Lower lobe of right lung (tissue), 2 donors: ENCODE results near the gene AP3S2. TPM values are rescaled to one million over a fixed set of nuclear protein-coding genes. Genes with fewer than 3 reads are reported as not detected.

Experiments
- ATAC-seq, 2 donors: fragments of 200-7000 bp; cut with Tn5 transposase; one replicate each; pipeline ENCODE4 v1.9.1; 2020 to 2022; ENCODE audit warnings: mild to moderate bottlenecking in 2 of 2, moderate library complexity in 2 of 2
- DNase-seq: peaks from one replicate; pipeline ENCODE4 v3.0.0-alpha.2; 2020
- H3K27ac ChIP-seq: fragments of 200-600 bp; one replicate; pipeline ENCODE4 v1.8.0; 2022
- H3K27me3 ChIP-seq: fragments of 200-600 bp; one replicate; pipeline ENCODE4 v1.8.0; 2022; ENCODE audit warnings: low read depth
- H3K36me3 ChIP-seq: fragments of 200-600 bp; one replicate; pipeline ENCODE4 v1.8.0; 2022; ENCODE audit warnings: mild to moderate bottlenecking
- H3K4me1 ChIP-seq: fragments of 200-600 bp; one replicate; pipeline ENCODE4 v1.8.0; 2022
- H3K4me3 ChIP-seq: fragments of 200-600 bp; one replicate; pipeline ENCODE4 v1.8.0; 2022; ENCODE audit warnings: mild to moderate bottlenecking
- H3K9me3 ChIP-seq: fragments of 200-600 bp; one replicate; pipeline ENCODE4 v1.8.0; 2022
- CTCF ChIP-seq: fragments of 200-600 bp; IDR thresholded peaks from one replicate; pipeline ENCODE4 v1.8.0; 2022; ENCODE audit warnings: antibody characterized with exemption, mild to moderate bottlenecking
- intact Hi-C: fragments of 100-400 bp; cut with DNase I; formaldehyde crosslinking; loops from one replicate; pipeline ENCODE4 v1.11.0; 2022
- total RNA-seq: library from RNA; stranded (reverse); fragmentation: NEBNext Ultra II Directional; extraction: Animal tissue kit (Norgen Biotek cat#: 25700); gene quantifications from one replicate; pipeline ENCODE4 v1.2.1, GENCODE V29; 2021
- donor health status: DM: no; HTN: yes; CAD: no; lungs with severe emphysema.

The AP3S2 gene
- total RNA-seq, 1 donor from 2014 or later: 36.9 TPM

- peak overlapping the region; percentile 60 for H3K4me3 ChIP-seq
Observed at GRCh38 chr15:89812011-89812846, 81.6 kb downstream of the AP3S2 start.

GRCh38 chr15:89810837-89811236, 83.0 kb downstream of the AP3S2 start:
- peaks cover 20% of the 10 kb centered on the region for H3K27me3 ChIP-seq
- DNase-seq: peak; percentile 15
- intact Hi-C loops: no loop called here
- H3K27ac ChIP-seq: no peak overlapping the region
- no peaks in the 10 kb centered on the region for H3K9me3 ChIP-seq
- H3K4me3 ChIP-seq: no peak overlapping the region
- peaks cover 5% of the 10 kb centered on the region for H3K36me3 ChIP-seq
- no peak for TF ChIP-seq CTCF
- peaks cover 27% of the 10 kb centered on the region for H3K4me1 ChIP-seq
- ATAC-seq: no peak

More at GRCh38 chr15:89812011-89812846, 81.6 kb downstream of the AP3S2 start:
- ATAC-seq (peak; percentile 62 to 80), DNase-seq (peak; percentile 80)
- intact Hi-C loops: no loop called here
- H3K36me3 ChIP-seq: no peaks in the 10 kb centered on the region
- peak overlapping the region; percentile 81 for H3K27ac ChIP-seq
- peaks cover 27% of the 10 kb centered on the region for H3K4me1 ChIP-seq
- H3K9me3 ChIP-seq: no peaks in the 10 kb centered on the region
- H3K27me3 ChIP-seq: peaks cover 25% of the 10 kb centered on the region
- no peak for TF ChIP-seq CTCF

- H3K4me1 ChIP-seq: peaks cover 21% of the 10 kb centered on the region
- H3K4me3 ChIP-seq: no peak overlapping the region
- H3K27me3 ChIP-seq: peaks cover 11% of the 10 kb centered on the region
- DNase-seq: peak; percentile 11
- ATAC-seq: no peak
- TF ChIP-seq CTCF: no peak
- H3K27ac ChIP-seq: no peak overlapping the region
- intact Hi-C loops: no loop called here
- H3K9me3 ChIP-seq: no peaks in the 10 kb centered on the region
- H3K36me3 ChIP-seq: peaks cover 5% of the 10 kb centered on the region
Observed at GRCh38 chr15:89809787-89810148, 84.0 kb downstream of the AP3S2 start.

GRCh38 chr15:89809093-89809786, 84.6 kb downstream of the AP3S2 start:
- H3K36me3 ChIP-seq: peaks cover 5% of the 10 kb centered on the region
- ATAC-seq (no peak), DNase-seq (peak; percentile 24)
- peaks cover 6% of the 10 kb centered on the region for H3K27me3 ChIP-seq
- no peak overlapping the region for H3K4me3 ChIP-seq
- no peaks in the 10 kb centered on the region for H3K9me3 ChIP-seq
- TF ChIP-seq CTCF: no peak
- intact Hi-C loops: no loop called here
- H3K4me1 ChIP-seq: peaks cover 17% of the 10 kb centered on the region
- H3K27ac ChIP-seq: no peak overlapping the region

GRCh38 chr15:89808160-89808870, 85.5 kb downstream of the AP3S2 start:
- intact Hi-C loops: no loop called here
- peak; percentile 11 for DNase-seq
- H3K27ac ChIP-seq: no peak overlapping the region
- TF ChIP-seq CTCF: no peak
- H3K27me3 ChIP-seq: no peaks in the 10 kb centered on the region
- H3K4me3 ChIP-seq: no peak overlapping the region
- peaks cover 15% of the 10 kb centered on the region for H3K4me1 ChIP-seq
- H3K9me3 ChIP-seq: no peaks in the 10 kb centered on the region
- H3K36me3 ChIP-seq: peaks cover 5% of the 10 kb centered on the region
- no peak for ATAC-seq
